Activated CD4-positive, alpha-beta T cell treated with anti-CD3 and anti-CD28 coated beads, Interleukin-2, amount 10 ng/mL, durations not matched to agents 24 days and 14 days (primary cell): ENCODE data around the gene C1orf105. TPM values are rescaled to one million over a fixed set of nuclear protein-coding genes. Genes with fewer than 3 reads are reported as not detected.
"Not testable (repeated sequence)": the region's sequence is repeated elsewhere in the genome, so short reads cannot be mapped to it uniquely, and the experiment has no call there.

Experiments used
- DNase-seq: peaks from one replicate; pipeline ENCODE4 v3.0.0; 2022
- H3K27ac Mint-ChIP-seq: one replicate; pipeline ENCODE4 v1.8.0; 2022; ENCODE audit warnings: mild to moderate bottlenecking, mixed read lengths
- H3K27me3 Mint-ChIP-seq: one replicate; pipeline ENCODE4 v1.8.0; 2022; ENCODE audit warnings: mixed read lengths
- H3K36me3 Mint-ChIP-seq: one replicate; pipeline ENCODE4 v1.8.0; 2022; ENCODE audit warnings: low read depth, mild to moderate bottlenecking, mixed read lengths
- H3K4me1 Mint-ChIP-seq: one replicate; pipeline ENCODE4 v1.8.0; 2021; ENCODE audit warnings: mixed read lengths
- H3K4me3 Mint-ChIP-seq: one replicate; pipeline ENCODE4 v1.8.0; 2022; ENCODE audit warnings: mild to moderate bottlenecking, moderate library complexity, mixed read lengths
- H3K9me3 Mint-ChIP-seq: one replicate; pipeline ENCODE4 v1.8.0; 2021; ENCODE audit warnings: mixed read lengths
- intact Hi-C: fragments of 100-400 bp; cut with micrococcal nuclease; formaldehyde crosslinking; loops from one replicate; pipeline ENCODE4 v1.15.1; 2023
- total RNA-seq: library from RNA; stranded (reverse); gene quantifications from 2 replicates; pipeline ENCODE4 v1.2.3, GENCODE V29; 2022

Gene C1orf105
- total RNA-seq, 1 donor from 2014 or later, result not detected

DNA sequence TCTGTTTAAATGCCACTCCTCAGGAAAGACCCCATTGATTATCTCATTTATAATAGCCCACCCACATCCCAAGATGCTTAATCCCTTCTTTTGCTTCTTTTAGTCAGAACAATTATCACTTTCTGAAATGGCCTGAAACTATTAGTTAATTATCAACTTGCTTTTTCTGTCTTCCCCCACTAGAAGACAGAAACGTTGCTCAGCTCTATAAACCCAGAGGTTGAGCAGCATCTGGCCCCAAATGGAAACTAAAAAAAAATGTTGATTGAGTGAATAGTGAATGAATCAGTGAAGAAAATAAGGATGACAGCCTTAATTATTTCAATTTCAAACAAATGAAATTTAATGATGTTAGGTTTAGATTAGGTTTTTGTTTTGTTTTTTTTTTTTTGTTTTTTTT lies 61.6 kb downstream of the C1orf105 start:
- DNase-seq, result no peak
- Mint-ChIP-seq H3K4me1 (peaks cover 11% of the 10 kb centered on the region), H3K4me3 (no peak overlapping the region), H3K27ac (no peak overlapping the region), H3K27me3 (peaks cover 22% of the 10 kb centered on the region), H3K9me3 (no peaks in the 10 kb centered on the region), H3K36me3 (no peaks in the 10 kb centered on the region)
- intact Hi-C loops, result loop anchor here (5.0 kb wide), 1 partner anchor 40 kb away; no protein-coding TSS in a partner anchor

DNA sequence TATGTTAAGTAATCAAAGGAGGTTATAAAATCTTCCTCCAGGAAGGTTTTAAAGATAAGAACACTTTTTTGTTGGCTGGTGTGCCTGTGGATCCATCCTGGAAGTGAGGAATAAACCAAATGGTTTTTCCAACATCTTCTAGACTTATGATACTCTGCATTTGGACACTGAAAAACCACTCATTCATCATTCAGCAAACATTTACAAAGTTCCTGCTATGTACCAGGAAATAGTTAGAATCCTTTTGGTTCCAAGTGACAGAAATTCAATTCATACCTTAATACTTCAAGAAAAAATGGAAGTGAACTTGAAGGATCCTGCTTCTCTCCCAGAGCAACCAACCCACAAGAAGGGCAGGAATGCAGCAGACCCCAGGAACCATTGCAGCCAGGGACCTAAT lies 63.0 kb downstream of the C1orf105 start:
- intact Hi-C loops, result loop anchor here (5.0 kb wide), 1 partner anchor 39 kb away; no protein-coding TSS in a partner anchor
- no peaks in the 10 kb centered on the region for H3K36me3 Mint-ChIP-seq
- H3K27ac Mint-ChIP-seq, result no peak overlapping the region

GRCh38 chr1:172484252-172484651 lies 63.8 kb downstream of the C1orf105 start:
- Mint-ChIP-seq H3K9me3 (no peaks in the 10 kb centered on the region), H3K36me3 (no peaks in the 10 kb centered on the region), H3K4me3 (no peak overlapping the region), H3K27me3 (peaks cover 35% of the 10 kb centered on the region), H3K4me1 (peaks cover 18% of the 10 kb centered on the region), H3K27ac (no peak overlapping the region)
- intact Hi-C loops, result loop anchor here (5.0 kb wide), 1 partner anchor 38 kb away; no protein-coding TSS in a partner anchor
- DNase-seq, result no peak

More for the DNA sequence above, 63.0 kb downstream of the C1orf105 start:
- H3K4me3 Mint-ChIP-seq, result no peak overlapping the region
- H3K9me3 Mint-ChIP-seq, result no peaks in the 10 kb centered on the region
- H3K4me1 Mint-ChIP-seq, result peaks cover 18% of the 10 kb centered on the region
- H3K27me3 Mint-ChIP-seq, result peaks cover 28% of the 10 kb centered on the region
- no peak for DNase-seq

- no peak overlapping the region for H3K27ac Mint-ChIP-seq
- no peak overlapping the region for H3K4me3 Mint-ChIP-seq
- H3K9me3 Mint-ChIP-seq, result no peaks in the 10 kb centered on the region
- peaks cover 40% of the 10 kb centered on the region for H3K27me3 Mint-ChIP-seq
- intact Hi-C loops, result no loop called here
- DNase-seq, result no peak
- H3K4me1 Mint-ChIP-seq, result peaks cover 13% of the 10 kb centered on the region
- no peaks in the 10 kb centered on the region for H3K36me3 Mint-ChIP-seq
Observed at GRCh38 chr1:172485626-172486025, 65.1 kb downstream of the C1orf105 start.

- Mint-ChIP-seq H3K36me3 (no peaks in the 10 kb centered on the region), H3K9me3 (no peaks in the 10 kb centered on the region), H3K4me3 (no peak overlapping the region), H3K4me1 (peaks cover 13% of the 10 kb centered on the region), H3K27me3 (peaks cover 40% of the 10 kb centered on the region), H3K27ac (no peak overlapping the region)
- intact Hi-C loops, result no loop called here
- DNase-seq, result no peak
Observed at GRCh38 chr1:172486805-172487454, 66.4 kb downstream of the C1orf105 start.

GRCh38 chr1:172487550-172487949 lies 67.1 kb downstream of the C1orf105 start:
- Mint-ChIP-seq H3K27ac (no peak overlapping the region), H3K36me3 (no peaks in the 10 kb centered on the region), H3K27me3 (peaks cover 40% of the 10 kb centered on the region), H3K4me1 (peaks cover 13% of the 10 kb centered on the region), H3K9me3 (no peaks in the 10 kb centered on the region), H3K4me3 (no peak overlapping the region)
- peak; percentile 57 for DNase-seq
- intact Hi-C loops, result no loop called here

- H3K36me3 Mint-ChIP-seq, result no peaks in the 10 kb centered on the region
- no peaks in the 10 kb centered on the region for H3K9me3 Mint-ChIP-seq
- no peak for DNase-seq
- intact Hi-C loops, result no loop called here
- no peak overlapping the region for H3K4me3 Mint-ChIP-seq
- peaks cover 41% of the 10 kb centered on the region for H3K27me3 Mint-ChIP-seq
- peaks cover 13% of the 10 kb centered on the region for H3K4me1 Mint-ChIP-seq
- H3K27ac Mint-ChIP-seq, result no peak overlapping the region
Observed at GRCh38 chr1:172488393-172488792, 67.9 kb downstream of the C1orf105 start.

DNA sequence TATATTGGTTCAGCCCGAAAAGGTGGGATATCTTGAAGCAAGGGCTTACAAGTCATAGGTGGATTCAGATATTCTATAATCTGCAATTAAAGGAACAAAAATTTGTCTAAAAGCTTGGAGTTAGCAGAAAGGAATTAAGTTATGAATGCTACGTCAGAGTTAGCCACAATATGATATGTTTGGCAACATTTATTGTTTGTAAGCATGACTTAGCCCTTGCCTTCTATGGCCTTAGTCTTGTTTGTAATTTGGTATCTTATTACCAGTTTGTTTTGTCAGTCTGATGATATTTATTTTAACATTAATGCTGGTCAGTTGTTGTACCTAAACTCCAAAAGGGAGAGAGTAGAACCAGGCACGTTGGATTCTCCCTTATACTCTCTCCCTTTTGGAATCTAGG lies 69.4 kb downstream of the C1orf105 start:
- intact Hi-C loops, result no loop called here
- H3K27me3 Mint-ChIP-seq, result peaks cover 35% of the 10 kb centered on the region
- DNase-seq, result no peak
- no peaks in the 10 kb centered on the region for H3K36me3 Mint-ChIP-seq
- peaks cover 11% of the 10 kb centered on the region for H3K4me1 Mint-ChIP-seq
- no peak overlapping the region for H3K27ac Mint-ChIP-seq
- no peaks in the 10 kb centered on the region for H3K9me3 Mint-ChIP-seq
- no peak overlapping the region for H3K4me3 Mint-ChIP-seq

GRCh38 chr1:172492421-172492820 lies 71.9 kb downstream of the C1orf105 start:
- no peaks in the 10 kb centered on the region for H3K36me3 Mint-ChIP-seq
- peaks cover 5% of the 10 kb centered on the region for H3K4me1 Mint-ChIP-seq
- DNase-seq, result no peak
- no peaks in the 10 kb centered on the region for H3K9me3 Mint-ChIP-seq
- intact Hi-C loops, result no loop called here
- H3K4me3 Mint-ChIP-seq, result no peak overlapping the region
- no peak overlapping the region for H3K27ac Mint-ChIP-seq
- peaks cover 27% of the 10 kb centered on the region for H3K27me3 Mint-ChIP-seq

DNA sequence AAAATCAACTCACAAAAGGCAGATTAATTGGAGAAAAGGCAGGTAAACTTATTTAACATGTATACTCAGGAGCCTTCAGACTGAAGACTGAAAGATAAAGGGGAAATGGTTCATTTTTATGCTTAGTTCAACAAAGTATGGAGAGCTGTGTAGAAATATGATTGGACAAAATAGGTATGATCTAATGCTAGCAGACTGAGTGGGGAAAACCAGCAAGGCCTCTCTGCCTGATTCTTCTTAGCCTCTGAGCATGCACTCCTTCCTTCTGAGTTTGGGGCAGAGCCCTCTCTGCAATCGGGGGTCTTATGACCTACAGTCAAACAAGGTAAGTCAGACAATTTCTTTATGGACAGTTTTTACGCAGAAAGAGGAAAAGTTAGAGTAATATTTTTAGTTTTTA lies 73.7 kb downstream of the C1orf105 start:
- DNase-seq, result no peak
- intact Hi-C loops, result no loop called here
- H3K27me3 Mint-ChIP-seq, result peaks cover 18% of the 10 kb centered on the region
- H3K4me3 Mint-ChIP-seq, result no peak overlapping the region
- no peak overlapping the region for H3K27ac Mint-ChIP-seq
- H3K9me3 Mint-ChIP-seq, result no peaks in the 10 kb centered on the region
- H3K36me3 Mint-ChIP-seq, result no peaks in the 10 kb centered on the region
- H3K4me1 Mint-ChIP-seq, result no peaks in the 10 kb centered on the region

DNA sequence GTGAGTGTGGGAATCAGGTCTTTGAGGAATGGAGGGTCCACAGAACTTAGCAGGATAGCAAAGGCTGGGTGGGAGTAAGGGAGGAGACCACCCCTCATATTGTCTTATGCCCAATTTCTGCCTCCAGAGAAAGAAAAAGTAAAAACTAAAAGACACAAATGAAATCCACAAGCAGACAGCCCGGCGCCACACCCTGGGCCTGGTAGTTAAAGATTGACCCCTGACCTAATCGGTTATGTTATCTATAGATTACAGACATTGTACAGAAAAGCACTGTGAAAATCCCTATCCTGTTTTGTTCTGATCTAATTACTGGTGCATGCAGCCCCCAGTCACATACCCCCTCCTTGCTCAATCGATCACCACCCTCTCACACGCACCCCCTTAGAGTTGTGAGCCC lies 75.6 kb downstream of the C1orf105 start:
- H3K4me1 Mint-ChIP-seq, H3K9me3 Mint-ChIP-seq, H3K36me3 Mint-ChIP-seq, intact Hi-C loops, H3K27ac Mint-ChIP-seq, H3K4me3 Mint-ChIP-seq, DNase-seq, H3K27me3 Mint-ChIP-seq: not testable (repeated sequence)

GRCh38 chr1:172496678-172497077 lies 76.2 kb downstream of the C1orf105 start:
- Mint-ChIP-seq H3K27ac (no peak overlapping the region), H3K27me3 (peaks cover 6% of the 10 kb centered on the region), H3K4me1 (no peaks in the 10 kb centered on the region), H3K4me3 (no peak overlapping the region), H3K36me3 (no peaks in the 10 kb centered on the region), H3K9me3 (no peaks in the 10 kb centered on the region)
- DNase-seq, result no peak
- intact Hi-C loops, result no loop called here

DNA sequence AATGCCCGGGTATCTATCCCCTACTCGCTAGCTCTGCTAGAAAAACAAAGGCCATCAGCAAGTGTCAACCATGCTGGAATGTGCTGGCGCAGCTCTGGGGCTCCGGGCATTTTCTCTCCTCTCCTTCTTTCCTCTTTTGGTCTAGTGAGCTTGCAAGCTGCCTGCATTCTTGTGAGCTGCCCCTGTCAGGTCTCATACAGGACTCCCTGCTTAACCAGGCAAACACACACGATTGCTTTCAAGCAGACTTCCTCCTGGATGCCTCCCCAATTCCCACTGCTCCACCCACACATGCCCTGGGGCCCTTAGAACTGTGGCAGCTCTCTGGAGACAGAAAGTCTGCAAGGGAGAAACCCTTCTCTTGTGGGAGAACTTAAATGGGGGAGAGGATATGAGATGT lies 76.7 kb downstream of the C1orf105 start:
- intact Hi-C loops, result no loop called here
- H3K9me3 Mint-ChIP-seq, result no peaks in the 10 kb centered on the region
- no peak for DNase-seq
- H3K36me3 Mint-ChIP-seq, result no peaks in the 10 kb centered on the region
- no peak overlapping the region for H3K27ac Mint-ChIP-seq
- H3K4me3 Mint-ChIP-seq, result no peak overlapping the region
- no peaks in the 10 kb centered on the region for H3K4me1 Mint-ChIP-seq
- H3K27me3 Mint-ChIP-seq, result peaks cover 6% of the 10 kb centered on the region

DNA sequence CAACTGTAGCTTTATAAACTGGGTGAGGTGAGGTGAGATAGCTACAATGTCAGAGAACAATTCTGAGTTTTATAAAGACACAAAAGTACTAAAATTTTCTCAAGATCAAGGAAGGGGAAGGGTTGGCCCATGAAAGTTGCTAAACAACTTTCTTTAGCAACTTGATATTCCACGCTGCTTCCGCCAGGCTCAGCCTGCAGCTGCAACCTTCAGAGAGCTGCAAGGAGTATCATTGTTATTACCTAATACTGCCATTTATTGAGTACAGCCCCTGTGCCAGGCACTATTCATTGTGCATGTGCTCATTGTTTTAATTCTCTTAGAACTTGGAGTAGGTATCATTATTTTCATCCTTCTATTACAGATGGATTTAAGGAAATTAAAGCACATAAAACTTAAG lies 78.4 kb downstream of the C1orf105 start:
- no peak for DNase-seq
- Mint-ChIP-seq H3K4me1 (no peaks in the 10 kb centered on the region), H3K27ac (no peak overlapping the region), H3K36me3 (no peaks in the 10 kb centered on the region), H3K9me3 (no peaks in the 10 kb centered on the region), H3K27me3 (peaks cover 9% of the 10 kb centered on the region), H3K4me3 (no peak overlapping the region)
- intact Hi-C loops, result no loop called here

DNA sequence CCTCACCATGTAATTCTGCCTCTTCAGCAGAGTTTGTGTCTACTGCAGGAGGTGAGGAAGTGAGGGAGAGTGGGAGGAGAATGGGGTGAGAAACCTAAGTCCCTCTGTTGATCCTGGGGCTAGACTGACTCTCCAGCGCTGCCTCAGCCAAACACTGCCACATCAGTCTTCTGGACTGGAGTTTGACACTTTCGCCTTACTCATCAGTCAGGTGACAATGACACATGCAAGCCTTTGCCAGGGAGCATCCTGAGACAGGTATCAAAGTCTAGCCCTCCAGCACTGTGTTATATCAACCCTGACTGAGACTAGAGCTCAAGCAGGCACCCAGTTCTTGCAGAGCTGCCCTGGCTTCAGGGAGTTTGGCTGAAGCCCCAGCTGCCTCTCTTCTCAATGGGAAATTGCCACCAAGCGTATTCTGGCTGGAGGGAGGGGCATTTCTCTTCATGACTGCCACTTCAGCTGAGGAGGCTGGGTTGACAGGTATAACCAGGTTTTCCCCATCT lies 79.2 kb downstream of the C1orf105 start:
- no peak for DNase-seq
- Mint-ChIP-seq H3K4me1 (no peaks in the 10 kb centered on the region), H3K4me3 (no peak overlapping the region), H3K27ac (no peak overlapping the region), H3K36me3 (no peaks in the 10 kb centered on the region), H3K27me3 (peaks cover 14% of the 10 kb centered on the region), H3K9me3 (peaks cover 2% of the 10 kb centered on the region)
- intact Hi-C loops, result no loop called here
